ENCODE measurements around the gene GLB1L. TPM values are rescaled to one million over a fixed set of nuclear protein-coding genes. Genes with fewer than 3 reads are reported as not detected.

GLB1L gene
- 8.8 and 9.6 TPM in 2 replicates for total RNA-seq
- long read RNA-seq, transcript GLB1L-202 (17 exons, 2,574 nt): major isoform, 7 of 18 reads
- long read RNA-seq, partial matches to known transcripts: 2 of 18 reads
- long read RNA-seq, other reads (novel, unspliced or antisense): 8 of 18 reads

- no peak for TF ChIP-seq CTCF (IDR thresholded peaks at IDR 0.05)
- Mint-ChIP-seq H3K4me3 (ENCODE audit: unreplicated experiment) (peak within 1 kb of the TSS; percentile 85), H3K9me3 (ENCODE audit: unreplicated experiment) (no peaks in the 10 kb centered on the region), H3K27me3 (ENCODE audit: unreplicated experiment) (no peaks in the 10 kb centered on the region), H3K36me3 (ENCODE audit: unreplicated experiment) (no peaks in the 10 kb centered on the region), H3K4me1 (ENCODE audit: unreplicated experiment) (peaks cover 35% of the 10 kb centered on the region), H3K27ac (ENCODE audit: unreplicated experiment) (peak within 1 kb of the TSS; percentile 96)
- peak; percentile 98 for DNase-seq (ENCODE audit: extremely low spot score, unreplicated experiment)
These were observed at the start of gene GLB1L, which contains the start of gene STK16 for GRCh38 chr2:219245148-219245898. TSS of gene GLB1L (minus strand) at chr2:219245444. CDS start at chr2:219243573, 1,871 bp downstream. TSS of gene STK16 (plus strand) at chr2:219245479. CDS start at chr2:219246000, 521 bp downstream.

- peak overlapping the region; percentile 70 for H3K4me3 Mint-ChIP-seq (ENCODE audit: unreplicated experiment)
- peak; percentile 94 for DNase-seq (ENCODE audit: extremely low spot score, unreplicated experiment)
- H3K4me1 Mint-ChIP-seq (ENCODE audit: unreplicated experiment): peaks cover 16% of the 10 kb centered on the region
- peak overlapping the region; percentile 65 for H3K27ac Mint-ChIP-seq (ENCODE audit: unreplicated experiment)
- peaks cover 3% of the 10 kb centered on the region for H3K27me3 Mint-ChIP-seq (ENCODE audit: unreplicated experiment)
- peak; percentile 100 for TF ChIP-seq CTCF (IDR thresholded peaks at IDR 0.05)
- no peaks in the 10 kb centered on the region for H3K9me3 Mint-ChIP-seq (ENCODE audit: unreplicated experiment)
- no peaks in the 10 kb centered on the region for H3K36me3 Mint-ChIP-seq (ENCODE audit: unreplicated experiment)
These were observed 49.4 kb upstream of the GLB1L start for GRCh38 chr2:219294356-219295351.

DNA sequence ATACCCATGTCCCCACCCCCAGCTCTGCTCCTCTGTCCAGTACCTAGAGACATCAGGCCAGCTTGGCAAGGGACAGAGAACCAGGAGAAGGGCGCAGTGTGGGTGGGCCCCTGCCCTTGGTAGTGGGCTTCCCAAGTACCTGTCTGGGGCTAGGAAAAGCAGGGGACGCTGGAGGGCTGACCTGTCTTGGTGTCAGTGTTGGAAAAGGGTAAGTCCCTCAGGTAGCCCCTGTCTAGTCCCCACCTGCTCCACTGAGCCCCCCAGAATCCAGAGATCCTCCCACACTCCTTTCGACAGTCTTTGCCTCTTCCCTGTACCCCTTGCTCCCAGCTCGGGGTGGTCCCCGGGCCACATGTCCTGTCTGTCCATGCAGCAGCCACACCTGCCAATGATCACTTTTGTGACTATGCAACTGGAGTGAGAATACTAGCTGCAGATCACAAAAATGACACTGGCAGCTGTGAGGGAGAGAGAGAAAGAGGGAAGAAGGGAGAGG is 48.5 kb upstream of the GLB1L start:
- Mint-ChIP-seq H3K36me3 (ENCODE audit: unreplicated experiment) (no peaks in the 10 kb centered on the region), H3K27ac (ENCODE audit: unreplicated experiment) (no peak overlapping the region), H3K4me1 (ENCODE audit: unreplicated experiment) (peaks cover 22% of the 10 kb centered on the region), H3K4me3 (ENCODE audit: unreplicated experiment) (peak overlapping the region; percentile 70), H3K27me3 (ENCODE audit: unreplicated experiment) (no peaks in the 10 kb centered on the region), H3K9me3 (ENCODE audit: unreplicated experiment) (no peaks in the 10 kb centered on the region)
- DNase-seq (ENCODE audit: extremely low spot score, unreplicated experiment): no peak
- no peak for TF ChIP-seq CTCF (IDR thresholded peaks at IDR 0.05)

- H3K4me1 Mint-ChIP-seq (ENCODE audit: unreplicated experiment): peaks cover 24% of the 10 kb centered on the region
- no peaks in the 10 kb centered on the region for H3K36me3 Mint-ChIP-seq (ENCODE audit: unreplicated experiment)
- TF ChIP-seq CTCF (IDR thresholded peaks at IDR 0.05): no peak
- H3K9me3 Mint-ChIP-seq (ENCODE audit: unreplicated experiment): no peaks in the 10 kb centered on the region
- H3K4me3 Mint-ChIP-seq (ENCODE audit: unreplicated experiment): no peak overlapping the region
- no peak overlapping the region for H3K27ac Mint-ChIP-seq (ENCODE audit: unreplicated experiment)
- no peaks in the 10 kb centered on the region for H3K27me3 Mint-ChIP-seq (ENCODE audit: unreplicated experiment)
- DNase-seq (ENCODE audit: extremely low spot score, unreplicated experiment): no peak
These were observed 47.4 kb upstream of the GLB1L start for GRCh38 chr2:219292616-219293015.

Measured in osteocyte (in vitro differentiated cells).